Measurements from ENCODE around the gene AURKA.

The AURKA gene

DNA sequence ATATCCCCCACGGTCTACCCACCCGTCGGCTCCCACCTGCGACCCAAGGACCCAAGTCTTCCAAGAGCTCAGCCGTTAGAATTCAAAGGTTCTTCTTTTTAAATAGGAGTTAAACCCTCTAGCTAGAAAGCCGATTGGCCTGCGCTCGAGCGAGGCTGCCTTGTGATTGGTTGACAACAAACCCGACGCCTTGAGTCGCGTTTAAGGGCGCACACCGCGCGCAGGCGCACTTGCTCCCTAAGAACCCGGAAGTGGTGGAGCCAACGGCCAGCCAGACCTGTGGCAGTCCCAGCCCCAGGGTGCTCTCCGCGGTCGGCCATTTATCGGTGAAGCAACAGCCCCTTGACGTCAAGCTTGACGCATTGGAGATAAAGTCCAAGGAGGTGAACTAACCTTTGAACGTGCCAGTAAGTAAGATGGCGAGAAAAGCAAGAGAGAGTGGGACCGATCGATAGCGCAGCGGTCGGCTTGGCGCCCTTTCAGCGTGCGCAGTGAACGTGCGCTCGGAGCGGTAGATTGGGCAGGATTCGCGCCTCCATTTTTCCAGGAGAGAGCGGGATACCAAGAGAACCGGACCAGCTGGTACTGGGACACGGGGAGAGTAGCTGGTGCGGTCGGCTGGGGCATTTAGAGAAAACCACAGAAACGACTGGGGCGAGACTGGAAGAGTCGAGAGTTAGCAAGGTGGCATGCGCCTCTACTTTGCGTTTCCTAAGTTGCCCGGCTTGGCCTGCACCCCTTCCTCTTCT lies at the start of gene AURKA, which contains the start of gene CSTF1:
TSS of gene AURKA (minus strand) at position 84 of the 749 bp plus-strand sequence. CDS start 4,018 bp downstream, outside the sequence.
TSS of gene CSTF1 (plus strand) at position 514 of the 749 bp plus-strand sequence. CDS start 2,908 bp downstream, outside the sequence.
- peak; percentile 99 for DNase-seq (ENCODE audit: low read depth)

DNA sequence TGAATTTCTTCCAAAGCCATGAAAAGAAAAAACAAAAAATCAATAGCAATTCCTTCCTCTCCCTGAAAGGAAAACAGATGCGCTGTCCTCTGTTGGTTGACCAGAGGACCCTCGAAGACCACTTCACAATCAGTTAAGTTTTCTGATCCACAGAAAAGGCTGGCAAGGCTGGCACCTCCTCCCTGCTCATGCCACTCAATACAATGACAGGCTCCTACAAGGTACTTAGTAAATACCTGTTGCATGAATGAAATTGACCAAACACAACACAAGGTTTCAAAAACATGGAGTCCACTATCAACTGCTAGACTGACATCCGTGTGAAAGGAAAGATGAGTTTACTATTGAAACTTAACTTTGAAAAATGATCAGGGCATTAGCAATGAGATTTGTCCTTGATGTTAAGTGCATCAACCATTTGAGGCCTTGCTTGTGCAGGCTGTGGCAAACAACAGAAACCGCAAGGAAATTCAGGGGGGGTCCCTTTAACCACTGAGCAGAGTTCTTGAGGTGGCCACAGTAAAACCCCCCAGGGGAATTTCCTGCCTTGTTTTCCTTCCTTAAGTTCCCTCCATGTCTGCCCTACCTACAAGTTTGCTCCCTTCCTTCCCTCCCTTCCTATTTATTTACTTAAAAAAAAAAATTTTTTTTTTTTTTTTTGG lies 48.5 kb upstream of the AURKA start:
- DNase-seq (ENCODE audit: low read depth) = peak; percentile 33

DNA sequence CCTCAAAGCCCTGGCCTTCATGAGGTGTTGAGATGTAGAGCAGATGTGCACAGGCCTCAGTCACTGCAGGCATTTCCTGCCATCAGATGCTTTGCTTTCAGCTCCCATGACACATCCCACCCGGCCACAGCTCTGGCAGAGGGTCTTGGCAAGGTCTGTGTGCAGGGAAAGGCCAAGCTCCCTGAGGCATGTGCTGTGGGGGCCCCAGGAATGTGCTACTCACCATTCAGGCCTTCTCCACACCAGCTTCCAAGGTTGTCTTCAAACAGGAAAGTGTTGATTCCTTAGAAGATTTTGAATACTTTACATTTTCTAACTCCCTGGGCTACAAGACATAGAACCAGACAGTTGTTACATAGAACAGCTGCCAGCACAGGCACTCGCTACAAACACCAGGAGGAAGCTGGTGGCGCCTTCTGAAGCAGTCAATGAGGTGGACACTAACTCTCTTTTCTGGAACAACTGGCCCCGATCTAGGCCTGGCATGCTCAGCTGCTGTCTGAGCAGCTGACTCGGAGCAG lies 47.8 kb upstream of the AURKA start:
- DNase-seq (ENCODE audit: low read depth) = no peak

DNA sequence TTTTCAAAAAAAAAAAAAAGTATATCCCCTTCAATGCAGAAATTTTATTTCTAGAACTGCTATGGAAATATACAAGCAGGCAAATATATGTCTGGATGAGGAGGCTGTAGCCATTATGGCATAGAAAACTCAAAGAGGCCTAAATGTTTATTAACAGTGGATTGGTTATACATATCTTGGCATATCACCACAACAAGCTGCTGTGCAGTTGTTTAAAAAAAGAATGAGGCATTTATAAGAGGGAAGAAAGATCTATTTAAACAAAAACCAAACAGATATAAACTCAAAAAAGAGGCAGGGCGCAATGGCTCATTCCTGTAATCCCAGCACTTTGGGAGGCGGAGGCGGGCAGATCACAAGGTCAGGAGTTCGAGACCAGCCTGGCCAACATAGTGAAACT lies 46.3 kb upstream of the AURKA start:
- DNase-seq (ENCODE audit: low read depth) = no peak

DNA sequence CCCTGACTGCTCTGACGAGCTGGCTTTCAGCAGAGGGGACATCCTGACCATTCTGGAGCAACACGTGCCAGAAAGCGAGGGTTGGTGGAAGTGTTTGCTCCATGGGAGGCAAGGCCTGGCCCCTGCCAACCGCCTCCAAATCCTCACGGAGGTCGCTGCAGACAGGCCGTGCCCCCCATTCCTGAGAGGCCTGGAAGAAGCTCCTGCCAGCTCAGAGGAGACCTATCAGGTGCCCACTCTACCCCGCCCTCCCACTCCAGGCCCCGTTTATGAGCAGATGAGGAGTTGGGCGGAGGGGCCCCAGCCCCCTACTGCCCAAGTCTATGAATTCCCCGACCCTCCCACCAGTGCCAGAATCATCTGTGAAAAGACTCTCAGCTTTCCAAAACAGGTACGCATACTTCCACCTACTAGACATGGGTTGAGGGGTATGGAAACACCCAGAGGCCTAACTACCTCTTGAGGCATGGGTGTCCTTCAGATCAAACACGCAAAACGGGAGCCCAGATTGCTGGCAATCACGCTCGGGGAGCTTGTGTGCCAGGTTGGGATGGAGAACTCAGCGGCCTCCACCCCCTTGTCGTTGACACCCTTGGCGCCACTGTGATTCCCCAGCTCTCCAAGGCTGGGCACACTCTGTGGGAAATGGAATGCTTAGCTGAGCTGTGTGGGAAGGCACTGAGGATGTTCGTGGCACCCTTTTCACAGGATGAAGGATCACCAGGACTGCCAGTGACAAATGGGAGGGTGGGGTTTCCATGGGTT lies 45.4 kb upstream of the AURKA start:
- DNase-seq (ENCODE audit: low read depth) = no peak

DNA sequence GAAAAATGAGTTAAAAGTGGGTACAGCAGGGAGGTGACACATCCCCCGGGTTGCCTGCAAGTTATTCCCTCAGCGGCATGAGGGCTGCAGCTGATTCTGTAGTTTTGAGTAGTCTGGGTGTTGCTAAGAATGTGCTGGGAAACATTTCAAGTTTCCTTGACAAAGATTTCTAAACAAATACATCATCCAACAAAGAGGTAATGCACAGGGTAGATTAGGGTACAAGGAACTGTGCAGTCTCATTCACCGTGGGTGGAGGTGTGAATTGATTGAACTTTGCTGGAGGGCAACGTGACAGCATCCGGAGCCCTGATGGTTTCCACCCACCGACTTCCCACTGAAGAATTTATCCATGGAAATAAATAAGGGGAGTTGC lies 41.9 kb upstream of the AURKA start:
- no peak for DNase-seq (ENCODE audit: low read depth)

DNA sequence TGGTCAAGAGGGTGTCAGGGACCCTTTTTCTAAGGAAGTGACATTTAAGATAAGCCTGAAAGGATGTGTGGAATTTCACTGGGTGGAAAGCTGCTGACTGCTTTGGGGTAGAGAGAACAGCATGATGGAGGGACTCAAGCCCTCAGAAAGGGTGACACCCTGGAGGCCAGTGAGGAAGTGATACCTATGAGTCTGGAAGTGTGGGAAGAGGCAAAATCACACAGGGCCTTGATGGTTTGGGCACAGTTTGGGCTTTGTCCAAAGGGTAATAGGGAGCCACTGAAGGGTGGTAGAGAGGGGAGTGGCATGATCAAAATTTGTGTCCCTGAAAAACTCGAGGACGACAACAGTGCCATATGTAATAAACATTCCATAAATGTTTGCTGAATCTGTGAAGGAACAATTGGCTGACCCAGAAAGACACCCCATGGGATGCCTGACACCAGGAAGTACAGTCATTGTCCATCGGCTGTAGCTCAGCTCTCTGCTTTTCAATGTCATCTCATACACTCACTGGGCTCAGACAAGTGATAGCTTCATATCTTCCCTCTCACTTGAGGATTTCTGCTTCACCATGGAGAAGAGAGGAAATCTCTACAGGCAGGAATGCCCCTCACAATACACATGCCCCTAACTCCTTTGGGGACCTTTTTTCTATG lies 41.3 kb upstream of the AURKA start:
- DNase-seq (ENCODE audit: low read depth) = no peak

DNA sequence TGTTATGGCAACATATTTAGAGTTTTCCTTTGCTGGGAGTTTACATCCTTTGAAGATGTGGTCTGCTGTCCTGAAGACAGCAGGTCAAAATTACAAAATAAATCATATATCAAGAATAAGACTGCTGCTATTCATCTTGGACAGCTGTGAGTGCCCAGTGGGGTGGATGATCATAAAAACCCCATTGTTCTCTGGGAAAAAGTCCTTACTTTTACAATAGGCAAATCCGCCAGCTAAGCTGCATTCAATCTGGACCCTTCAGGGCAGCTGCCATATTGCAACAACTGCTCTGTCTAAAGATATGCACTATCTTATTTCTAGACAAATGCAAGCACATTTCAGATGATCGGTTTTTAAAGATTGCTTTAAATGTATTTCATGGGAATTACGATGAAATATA lies 39.5 kb upstream of the AURKA start:
- no peak for DNase-seq (ENCODE audit: low read depth)

DNA sequence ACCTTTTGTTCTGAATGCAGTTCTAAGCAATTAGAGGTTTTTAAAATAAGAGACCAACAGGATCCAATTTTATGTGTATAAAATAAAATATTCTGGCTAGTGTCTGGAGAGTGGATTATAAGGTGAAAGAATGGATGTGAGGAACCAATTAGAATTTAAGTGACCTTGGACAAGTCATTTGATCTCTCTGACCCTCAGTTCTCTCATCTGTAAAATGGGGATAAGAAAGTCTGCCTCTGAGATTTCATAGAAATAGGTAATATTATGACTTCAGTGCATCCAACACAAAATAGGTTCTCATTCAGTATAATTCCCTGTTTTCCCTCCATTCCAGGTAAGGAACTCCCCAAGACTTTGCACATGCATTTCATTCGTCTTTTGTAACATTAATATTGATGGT lies 38.9 kb upstream of the AURKA start:
- DNase-seq (ENCODE audit: low read depth) = no peak

DNA sequence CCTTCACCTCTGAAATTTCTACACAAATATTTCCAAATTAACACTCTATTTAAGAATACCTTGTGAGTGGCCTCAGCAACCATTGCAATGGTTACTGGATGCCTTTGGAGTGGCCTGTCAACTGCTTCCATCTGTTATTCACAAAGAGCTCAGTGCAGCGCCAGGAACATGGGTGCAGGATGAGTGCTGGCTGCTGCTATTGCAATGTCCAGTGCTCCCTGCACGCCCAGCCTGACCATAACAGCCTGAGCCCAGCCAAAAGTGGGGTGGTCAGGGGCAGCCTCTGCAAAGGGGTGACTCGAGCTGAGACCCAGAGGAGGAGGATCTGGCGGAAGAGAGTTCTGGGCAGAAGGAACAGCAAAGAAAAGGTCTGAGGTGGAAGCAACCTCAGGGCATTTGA lies 38.4 kb upstream of the AURKA start:
- no peak for DNase-seq (ENCODE audit: low read depth)

DNA sequence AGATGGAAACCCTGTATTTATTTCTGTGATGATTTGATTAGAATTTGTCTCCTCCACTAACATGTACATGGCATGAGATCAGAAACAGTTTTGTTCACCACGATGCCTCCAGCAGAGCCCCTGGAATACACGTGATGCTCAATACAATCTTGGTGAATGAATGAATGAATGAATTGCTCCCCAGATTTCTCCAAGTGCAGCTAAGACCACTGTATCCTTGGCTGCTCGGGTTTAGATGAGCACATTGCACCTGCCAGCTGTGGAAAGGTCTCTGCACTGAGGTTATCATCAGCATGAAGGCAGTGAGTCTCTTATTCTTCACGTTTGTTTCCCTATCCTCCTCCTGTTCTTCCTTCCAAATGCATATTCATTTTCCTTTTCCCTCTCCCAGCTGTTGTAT lies 37.9 kb upstream of the AURKA start:
- no peak for DNase-seq (ENCODE audit: low read depth)

DNA sequence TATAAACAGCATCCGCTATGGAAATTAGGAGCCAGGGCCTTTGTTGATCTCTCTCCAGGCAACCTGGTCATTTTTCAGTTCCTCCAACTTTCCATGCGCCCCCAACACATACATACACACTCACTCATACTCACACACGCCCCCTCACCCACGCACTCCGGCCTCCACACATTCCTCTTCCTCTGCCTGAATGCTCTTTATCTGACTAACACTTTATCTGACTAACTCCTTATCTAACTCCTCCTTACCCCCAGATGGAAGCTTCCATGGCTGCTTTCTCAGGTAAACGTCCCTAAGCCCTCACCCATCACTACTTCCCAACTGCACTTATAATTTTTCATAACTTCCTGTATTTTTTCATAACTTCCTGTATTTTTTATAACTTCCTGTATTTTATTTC lies 37.5 kb upstream of the AURKA start:
- no peak for DNase-seq (ENCODE audit: low read depth)

DNA sequence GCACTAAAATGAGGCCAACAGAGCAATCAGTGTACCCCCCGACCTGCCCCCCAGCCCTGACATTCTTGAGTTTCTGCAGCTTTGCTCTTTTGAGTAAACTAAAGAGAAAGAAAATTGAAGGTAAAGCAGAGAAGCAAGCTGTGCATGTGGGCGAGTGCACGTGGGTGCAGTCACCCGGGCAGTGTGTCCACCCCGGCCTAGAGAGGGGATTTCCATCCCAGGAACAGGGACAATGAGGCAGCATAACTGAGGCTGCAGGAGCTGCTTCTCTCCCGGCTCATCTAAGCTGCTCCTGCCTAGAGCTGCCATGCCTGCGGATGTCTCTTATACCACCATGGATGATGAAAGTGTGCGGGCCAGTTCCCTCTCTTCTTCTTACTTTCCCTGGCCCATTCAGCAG lies 36.9 kb upstream of the AURKA start:
- no peak for DNase-seq (ENCODE audit: low read depth)

DNA sequence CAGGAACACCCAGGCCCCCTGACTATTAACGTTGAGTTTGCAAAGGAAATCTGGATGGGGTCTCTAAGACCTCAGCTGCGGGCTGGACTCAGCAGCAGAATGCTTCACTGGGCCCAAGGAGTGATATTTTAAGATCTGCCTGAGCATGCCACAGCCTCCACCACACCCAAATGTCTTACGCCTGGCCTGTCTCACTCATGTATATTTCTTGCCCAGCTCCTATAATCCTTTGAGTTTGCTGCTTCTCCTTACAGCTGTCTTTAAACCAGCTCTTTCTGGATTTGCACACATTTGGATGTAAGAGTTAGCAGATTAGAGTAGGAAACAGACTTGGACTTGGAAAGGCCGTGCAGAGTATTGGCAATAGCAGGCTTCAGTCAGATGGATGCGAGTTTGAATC lies 36.4 kb upstream of the AURKA start:
- DNase-seq (ENCODE audit: low read depth) = no peak

DNA sequence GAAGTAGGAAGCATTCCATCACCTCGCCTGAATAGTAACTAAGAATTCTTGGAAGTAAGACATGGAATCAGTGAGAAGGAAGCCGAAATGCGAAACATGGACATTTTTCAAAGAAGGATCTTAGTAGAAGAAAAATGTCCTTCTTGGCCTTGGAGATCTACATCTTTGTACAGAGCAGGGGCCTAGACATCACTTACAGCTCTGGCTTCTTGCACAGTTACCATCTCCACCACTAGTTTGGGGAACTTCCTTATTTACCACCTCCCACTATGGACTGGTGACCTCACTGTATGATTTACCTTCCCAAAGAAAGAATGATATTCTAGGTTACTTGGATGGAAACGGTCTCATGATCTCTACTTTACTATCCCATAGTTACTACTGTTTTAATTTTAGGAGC lies 35.8 kb upstream of the AURKA start:
- DNase-seq (ENCODE audit: low read depth) = no peak

DNA sequence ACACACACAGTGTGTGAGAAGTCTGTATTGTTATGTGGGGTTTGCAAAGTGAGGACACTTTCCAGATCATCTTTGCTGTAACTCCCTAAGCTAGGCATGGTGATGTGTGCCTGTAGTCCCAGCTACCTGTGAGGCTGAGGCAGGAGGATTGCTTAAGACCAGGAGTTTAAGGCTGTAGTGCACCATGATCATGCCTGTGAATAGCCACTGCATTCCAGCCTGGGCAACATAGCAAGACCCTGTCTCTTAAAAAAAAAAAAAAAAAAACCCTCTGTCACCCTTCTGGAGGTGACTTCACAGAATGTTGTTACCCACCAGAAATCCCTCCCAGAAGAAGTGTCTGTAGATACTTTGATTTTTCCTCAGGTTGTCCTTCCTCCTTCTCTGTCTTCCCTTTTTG lies 34.9 kb upstream of the AURKA start:
- DNase-seq (ENCODE audit: low read depth) = no peak

DNA sequence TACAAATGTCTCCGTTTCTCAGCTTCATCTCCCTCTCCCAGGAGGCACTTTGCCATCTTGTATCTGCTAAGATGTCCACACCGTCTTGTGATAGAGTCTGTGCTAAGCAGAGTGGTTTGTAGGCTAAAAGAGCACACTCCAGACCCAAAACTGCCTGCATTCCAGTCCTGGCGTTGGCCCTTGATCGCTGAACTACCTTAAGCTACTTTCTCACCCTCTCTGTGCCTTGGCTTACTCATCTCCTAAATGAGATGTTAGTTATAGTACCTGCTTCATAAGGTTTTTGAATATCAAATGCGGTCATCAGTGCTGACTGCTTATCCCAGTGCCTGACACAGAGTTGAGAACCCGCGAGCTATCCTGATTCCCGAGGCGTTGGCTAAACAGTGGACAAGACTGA lies 34.0 kb upstream of the AURKA start:
- no peak for DNase-seq (ENCODE audit: low read depth)

DNA sequence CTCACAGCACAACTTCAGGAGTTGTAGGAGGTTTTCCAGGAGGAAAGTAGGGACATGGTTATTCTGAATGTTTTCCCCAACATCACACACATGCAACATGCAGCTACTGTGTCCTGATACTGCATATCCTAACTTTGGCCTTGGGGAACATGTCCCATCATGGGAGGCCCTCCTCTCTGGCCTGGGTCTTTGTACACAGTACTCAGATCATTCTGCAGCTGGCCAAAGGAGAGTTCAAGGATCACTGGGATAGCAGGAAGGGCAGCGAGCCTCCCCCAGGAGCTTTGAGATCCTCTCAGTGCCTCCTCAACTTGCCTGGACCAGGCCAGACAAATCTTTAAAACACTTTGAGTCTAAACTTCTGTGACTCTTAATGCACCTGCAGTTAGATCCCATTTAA lies 32.9 kb upstream of the AURKA start:
- DNase-seq (ENCODE audit: low read depth) = no peak

DNA sequence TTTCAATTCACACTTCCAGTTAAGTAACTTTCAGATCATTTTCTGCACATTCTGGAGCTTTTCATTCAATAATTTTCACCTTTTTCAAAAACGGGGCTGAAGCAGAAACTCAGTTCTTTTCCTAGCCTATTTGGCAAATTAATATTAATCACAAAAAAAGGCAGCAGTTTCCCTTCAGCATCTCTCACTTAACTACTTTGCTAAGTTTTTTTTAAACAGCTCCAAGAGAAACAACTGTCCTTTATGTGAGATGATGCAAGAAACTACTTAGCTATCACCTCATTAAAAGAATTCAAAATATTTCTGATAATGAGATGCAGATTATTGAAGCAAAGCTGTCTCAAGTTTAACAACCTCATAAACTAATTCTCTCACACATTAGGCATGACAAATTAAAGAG lies 31.9 kb upstream of the AURKA start:
- DNase-seq (ENCODE audit: low read depth) = no peak

DNA sequence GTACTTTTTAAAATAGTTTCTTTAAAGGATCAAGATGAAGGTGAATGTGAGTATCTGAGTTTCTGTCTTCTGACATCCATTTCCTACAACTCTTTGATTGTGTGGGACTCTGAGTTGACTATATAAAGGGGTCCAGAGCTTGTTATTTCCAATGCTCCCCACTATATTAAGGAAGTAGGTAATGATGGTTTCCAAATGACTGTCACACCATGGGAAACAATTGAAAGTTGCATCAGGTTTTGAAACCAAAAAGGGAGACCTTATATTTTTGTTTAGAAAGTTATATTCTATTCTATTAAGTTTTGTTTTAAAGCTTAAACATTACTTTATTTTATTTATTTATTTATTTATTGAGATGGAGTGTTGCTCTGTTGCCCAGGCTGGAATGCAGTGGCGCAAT lies 31.2 kb upstream of the AURKA start:
- DNase-seq (ENCODE audit: low read depth) = no peak

DNA sequence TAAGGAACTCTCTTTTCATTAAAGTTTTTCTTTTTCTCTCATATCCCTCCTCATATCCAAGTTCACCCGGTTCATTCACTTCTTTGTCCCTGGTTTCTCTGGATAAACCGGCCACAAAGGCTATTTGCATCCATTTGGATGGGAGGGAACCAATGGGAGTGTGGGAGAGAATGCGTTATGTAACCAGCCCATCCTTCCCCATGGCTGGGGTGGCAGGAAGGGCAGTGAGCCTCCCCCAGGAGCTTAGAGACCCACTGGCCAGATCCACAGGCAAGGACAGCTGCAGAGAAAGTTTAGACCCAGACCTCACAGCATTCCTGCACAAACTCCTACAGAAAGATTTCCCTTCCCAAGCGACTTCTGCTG lies 30.8 kb upstream of the AURKA start:
- no peak for DNase-seq (ENCODE audit: low read depth)

DNA sequence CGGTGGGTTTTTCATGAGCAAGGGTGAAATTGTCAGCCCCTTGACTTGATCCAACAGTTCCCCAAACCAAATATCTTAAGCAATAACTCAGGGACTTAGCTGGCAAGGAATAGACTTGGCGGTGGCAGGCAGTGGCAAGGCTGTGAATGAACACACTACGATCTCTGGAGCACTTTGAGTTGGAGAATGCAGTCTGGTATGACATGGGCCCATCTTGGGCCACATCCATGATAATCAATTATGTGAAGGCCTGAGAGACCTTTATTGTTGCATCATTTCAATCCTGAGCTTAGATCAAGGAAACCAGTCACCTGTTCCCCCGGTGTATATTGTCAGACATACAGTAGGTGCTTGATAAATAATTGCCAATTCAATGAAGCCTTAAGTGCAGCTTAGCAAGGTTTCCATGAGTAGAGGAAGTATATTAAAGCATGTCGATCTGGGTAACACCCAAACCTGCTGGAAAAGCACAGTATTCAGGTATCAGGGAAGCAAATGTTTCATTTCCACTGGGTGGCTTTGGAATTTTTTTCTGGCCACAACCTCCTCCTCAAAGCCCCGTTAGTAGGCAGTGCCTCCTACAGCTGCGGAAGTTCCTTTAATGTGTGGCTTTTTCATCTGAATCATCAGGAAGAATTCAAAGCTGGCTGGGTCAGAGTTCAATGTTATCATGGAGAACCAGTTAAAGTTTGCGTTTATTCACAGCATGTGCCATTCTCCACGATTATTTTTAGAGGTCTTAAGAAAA lies 30.2 kb upstream of the AURKA start:
- DNase-seq (ENCODE audit: low read depth) = no peak

Measured in activated T-helper 1 cell treated with Interleukin-2 at 50 U/mL for 16 hours (primary cell).